HG02938 (cell line): ENCODE data around the gene HOXB6.

Experiments
- ATAC-seq: cut with Tn5 transposase; IDR thresholded peaks from one replicate; pipeline ENCODE4 v1.9.1; 2021; ENCODE audit warnings: mild to moderate bottlenecking, moderate library complexity; ENCODE audit not compliant: unreplicated experiment

HOXB6 gene

GRCh38 chr17:48636177-48637018, 31.6 kb upstream of the HOXB6 start:
- no peak for ATAC-seq

- no peak for ATAC-seq
These were observed 29.9 kb upstream of the HOXB6 start for GRCh38 chr17:48634493-48635208.

GRCh38 chr17:48633266-48633677, 28.5 kb upstream of the HOXB6 start:
- no peak for ATAC-seq

GRCh38 chr17:48632579-48633265, 27.9 kb upstream of the HOXB6 start:
- ATAC-seq = no peak

DNA sequence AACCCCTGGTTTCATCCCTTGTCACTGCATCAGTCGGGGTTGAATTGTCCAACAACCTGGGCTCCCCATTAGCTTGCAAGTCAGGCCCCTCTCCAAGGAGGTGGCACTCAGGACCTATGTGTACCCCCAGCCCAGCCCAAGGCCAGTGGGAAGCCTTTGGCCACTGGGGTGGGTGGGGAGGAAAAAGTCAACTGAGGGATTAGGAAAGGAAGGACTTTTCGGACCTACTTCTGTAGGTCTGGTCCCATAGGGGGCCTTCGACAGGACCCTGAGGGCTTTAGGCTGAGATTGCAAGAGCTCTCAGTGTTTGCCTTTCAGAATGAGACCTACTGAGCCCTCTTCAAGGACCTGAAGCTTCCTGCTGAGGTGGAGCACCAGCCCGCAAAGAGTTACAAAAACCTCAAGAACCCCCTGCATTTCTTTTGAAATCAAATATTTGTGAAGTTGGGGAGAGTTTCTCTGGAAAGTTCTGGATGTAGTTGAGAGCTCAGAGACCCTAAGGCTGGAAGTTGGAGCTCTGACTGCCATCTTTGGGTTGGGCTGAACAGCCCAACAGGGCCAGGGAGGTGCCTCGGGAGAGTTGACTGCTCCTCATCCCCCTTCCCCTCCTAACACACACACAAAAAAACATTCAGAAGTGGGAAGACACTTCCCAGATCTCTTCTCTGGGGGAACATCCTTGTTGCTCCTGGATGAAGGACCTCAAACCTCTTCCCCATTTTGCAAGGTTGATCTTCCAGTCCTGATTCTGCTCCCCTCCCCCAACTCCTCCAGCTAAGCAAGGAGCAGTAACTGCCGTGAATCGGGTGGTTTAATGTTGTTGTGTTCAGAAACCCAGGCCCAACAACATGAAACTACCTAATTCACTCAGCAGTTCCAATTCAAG, 27.1 kb upstream of the HOXB6 start:
- ATAC-seq = no peak

- ATAC-seq = no peak
These were observed 26.3 kb upstream of the HOXB6 start for GRCh38 chr17:48630925-48631692.

- ATAC-seq = no peak
These were observed 25.5 kb upstream of the HOXB6 start for GRCh38 chr17:48630009-48630924.

DNA sequence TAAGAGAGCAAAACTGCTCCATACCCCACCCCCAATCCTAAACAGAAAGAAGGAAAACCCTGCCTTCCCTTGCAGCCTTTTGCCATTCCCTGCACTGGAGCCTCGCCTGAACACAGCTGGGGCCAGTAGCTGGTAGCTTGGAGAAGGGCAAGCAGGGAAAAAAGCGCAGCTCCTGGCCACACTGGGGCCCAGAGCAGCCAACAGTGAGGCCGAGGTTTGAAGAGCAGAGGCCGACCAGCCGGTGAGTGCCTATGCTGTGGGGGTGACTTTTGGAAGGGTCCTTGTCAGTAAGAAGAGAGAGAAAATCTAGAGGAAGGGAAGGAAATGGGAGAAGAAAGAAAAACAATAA, 24.6 kb upstream of the HOXB6 start:
- ATAC-seq = no peak

- no peak for ATAC-seq
These were observed 24.0 kb upstream of the HOXB6 start for GRCh38 chr17:48628649-48629410.

DNA sequence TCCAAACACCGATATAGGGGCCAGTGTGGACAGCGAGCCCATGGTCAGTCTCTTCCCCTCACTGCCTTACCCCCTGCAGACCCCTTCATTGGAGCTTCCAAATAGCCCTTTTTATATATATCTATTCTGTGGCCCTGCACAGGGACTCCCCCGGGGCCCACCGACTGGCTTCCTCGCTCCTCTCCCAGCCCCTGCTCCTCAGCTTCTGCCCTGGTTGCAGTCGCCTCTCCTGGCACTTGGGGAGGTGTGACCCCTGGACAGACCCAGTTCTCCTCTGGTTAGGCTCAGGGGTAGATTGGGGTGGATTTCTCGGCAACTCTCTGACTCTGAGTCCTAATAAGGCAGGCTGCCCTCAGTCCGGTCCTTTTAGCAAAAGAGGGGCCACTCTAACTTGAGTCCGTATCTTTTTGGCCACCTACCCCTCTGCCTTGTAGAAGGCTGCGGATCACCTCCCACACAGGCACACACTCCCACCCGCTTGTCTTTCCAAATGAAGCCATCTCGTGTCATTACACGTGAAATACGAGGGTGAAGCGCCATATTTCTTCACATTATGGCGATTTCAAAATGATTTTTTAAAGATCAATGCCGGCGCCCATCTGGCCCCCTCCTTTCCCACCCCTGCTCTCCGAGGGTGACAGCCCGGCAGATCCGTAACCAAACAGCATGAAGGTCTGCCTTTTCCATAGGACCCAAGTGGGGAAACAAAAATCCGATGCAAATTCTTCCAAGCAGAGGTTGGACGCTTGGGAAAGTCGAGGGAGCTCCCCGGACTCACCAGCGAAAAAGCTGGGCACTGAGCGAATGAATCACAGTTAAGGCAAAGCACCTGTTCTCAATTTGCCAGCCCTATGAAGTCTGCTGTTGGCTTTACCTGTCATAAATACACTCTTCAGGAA, 23.1 kb upstream of the HOXB6 start:
- no peak for ATAC-seq

DNA sequence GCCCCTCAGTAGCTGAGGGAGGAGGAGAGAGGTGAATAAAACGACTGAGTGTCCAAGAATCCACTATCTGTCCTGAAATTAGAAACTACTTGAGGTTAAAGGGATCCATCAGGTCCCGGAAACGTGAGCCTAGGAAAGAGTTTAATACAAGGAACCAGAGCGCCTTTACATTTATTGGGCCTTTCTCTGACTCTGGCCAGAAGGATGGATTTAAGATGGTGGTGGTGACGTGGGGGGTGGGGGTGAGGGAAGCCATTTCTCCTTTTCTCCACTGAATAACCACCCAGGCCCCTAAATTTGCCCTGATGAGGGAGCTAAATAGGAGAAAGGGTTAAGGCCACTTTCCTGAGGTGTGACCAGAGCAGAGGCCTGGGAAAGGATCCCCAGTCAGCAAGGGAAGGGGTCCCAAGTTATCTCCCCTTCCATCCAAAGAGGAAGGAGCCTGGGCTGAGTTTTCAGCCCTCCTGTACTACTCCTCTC, 22.4 kb upstream of the HOXB6 start:
- no peak for ATAC-seq

- ATAC-seq = no peak
These were observed 21.7 kb upstream of the HOXB6 start, which contains the start of gene HOXB9 for GRCh38 chr17:48626245-48627117. HOXB9 (minus strand) TSS chr17:48626358; CDS start chr17:48626269, 89 bp downstream.

GRCh38 chr17:48625495-48626244, 20.9 kb upstream of the HOXB6 start:
- no peak for ATAC-seq

GRCh38 chr17:48624544-48625494, 20.0 kb upstream of the HOXB6 start:
- ATAC-seq = no peak
